Neutrophil (primary cell): ENCODE data around the gene OR6X1.
"Not testable (repeated sequence)": the region's sequence is repeated elsewhere in the genome, so short reads cannot be mapped to it uniquely, and the experiment has no call there.

Experiments used
- H3K27ac ChIP-seq: fragments of 200-600 bp; sonication (generic); 2 replicates; pipeline ENCODE4 v1.5.1; 2016; ENCODE audit warnings: mild to moderate bottlenecking, moderate library complexity
- H3K27me3 ChIP-seq: fragments of 200-600 bp; sonication (generic); 2 replicates; pipeline ENCODE4 v1.6.0; 2016; ENCODE audit warnings: mild to moderate bottlenecking
- H3K36me3 ChIP-seq: fragments of 200-600 bp; sonication (generic); 2 replicates; pipeline ENCODE4 v1.5.1; 2017
- H3K4me1 ChIP-seq, 2 experiments: fragments of 200-600 bp in 1 of 2; sonication (generic) in 1 of 2; 1 replicate in 1 of 2; 2 replicates in 1 of 2; pipeline versions ENCODE4 v1.5.1 to v1.6.1; 2013 to 2016; ENCODE audit warnings: low read depth in 1 of 2, low read length in 1 of 2, mild to moderate bottlenecking in 1 of 2, moderate library complexity in 1 of 2; ENCODE audit not compliant: control insufficient read depth in 1 of 2, insufficient read depth in 1 of 2
- H3K4me3 ChIP-seq, 2 experiments: fragments of 200-600 bp in 1 of 2; sonication (generic) in 1 of 2; 1 replicate in 1 of 2; 2 replicates in 1 of 2; pipeline ENCODE4 v1.5.1; 2013 to 2016; ENCODE audit warnings: low read depth in 1 of 2, low read length in 1 of 2, mild to moderate bottlenecking in 1 of 2, moderate library complexity in 1 of 2
- H3K9me3 ChIP-seq: fragments of 200-600 bp; sonication (generic); 2 replicates; pipeline ENCODE4 v1.5.1; 2016
- TF ChIP-seq, protein P1 (sequence below): fragments of 200-600 bp; sonication (generic); IDR thresholded peaks from 2 replicates; pipeline ENCODE4 v1.5.1; 2016; ENCODE audit warnings: antibody characterized with exemption

OR6X1 gene

GRCh38 chr11:123729602-123730001 lies 24.7 kb downstream of the OR6X1 start:
- Histone ChIP-seq H3K27ac (no peak overlapping the region), H3K9me3 (peaks cover 9% of the 10 kb centered on the region), H3K27me3 (no peaks in the 10 kb centered on the region), H3K4me1 (no peaks in the 10 kb centered on the region), H3K36me3 (peaks cover 57% of the 10 kb centered on the region), H3K4me3 (no peak overlapping the region)
- TF ChIP-seq, protein P1, sequence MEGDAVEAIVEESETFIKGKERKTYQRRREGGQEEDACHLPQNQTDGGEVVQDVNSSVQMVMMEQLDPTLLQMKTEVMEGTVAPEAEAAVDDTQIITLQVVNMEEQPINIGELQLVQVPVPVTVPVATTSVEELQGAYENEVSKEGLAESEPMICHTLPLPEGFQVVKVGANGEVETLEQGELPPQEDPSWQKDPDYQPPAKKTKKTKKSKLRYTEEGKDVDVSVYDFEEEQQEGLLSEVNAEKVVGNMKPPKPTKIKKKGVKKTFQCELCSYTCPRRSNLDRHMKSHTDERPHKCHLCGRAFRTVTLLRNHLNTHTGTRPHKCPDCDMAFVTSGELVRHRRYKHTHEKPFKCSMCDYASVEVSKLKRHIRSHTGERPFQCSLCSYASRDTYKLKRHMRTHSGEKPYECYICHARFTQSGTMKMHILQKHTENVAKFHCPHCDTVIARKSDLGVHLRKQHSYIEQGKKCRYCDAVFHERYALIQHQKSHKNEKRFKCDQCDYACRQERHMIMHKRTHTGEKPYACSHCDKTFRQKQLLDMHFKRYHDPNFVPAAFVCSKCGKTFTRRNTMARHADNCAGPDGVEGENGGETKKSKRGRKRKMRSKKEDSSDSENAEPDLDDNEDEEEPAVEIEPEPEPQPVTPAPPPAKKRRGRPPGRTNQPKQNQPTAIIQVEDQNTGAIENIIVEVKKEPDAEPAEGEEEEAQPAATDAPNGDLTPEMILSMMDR = no peak

DNA sequence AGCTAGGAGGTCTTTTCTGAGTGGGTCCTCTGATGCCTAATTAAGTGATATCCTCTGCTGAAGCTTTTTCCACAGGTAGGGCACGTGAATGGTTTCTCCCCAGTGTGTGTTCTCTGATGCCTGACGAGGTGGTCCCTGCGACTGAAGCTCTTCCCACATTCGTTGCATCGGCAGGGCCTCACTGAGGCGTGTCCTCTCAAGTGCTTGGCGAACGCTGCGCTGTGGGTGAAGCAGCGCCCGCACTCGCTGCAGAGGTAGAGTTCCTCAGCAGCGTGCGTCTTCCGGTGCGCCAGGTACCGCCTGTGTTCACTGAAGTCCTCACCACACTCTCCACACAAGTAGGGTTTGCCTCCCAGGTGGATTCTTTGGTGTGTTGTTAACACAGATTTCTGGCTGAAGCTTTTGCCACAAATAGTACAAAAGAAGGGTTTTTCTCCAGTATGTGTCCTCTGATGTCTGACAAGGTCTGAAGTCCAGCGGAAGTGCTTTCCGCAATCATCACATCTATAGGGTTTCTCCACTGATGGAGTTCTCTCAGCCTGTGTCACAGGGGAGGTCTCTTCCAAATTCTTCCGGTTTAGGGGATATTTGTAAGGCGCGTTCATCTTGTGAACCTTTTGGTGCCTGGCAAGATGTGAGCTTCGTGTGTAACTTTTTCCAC lies 28.2 kb downstream of the OR6X1 start:
- Histone ChIP-seq H3K27me3 (no peaks in the 10 kb centered on the region), H3K36me3 (peaks cover 60% of the 10 kb centered on the region), H3K27ac (no peak overlapping the region), H3K4me3 (no peak overlapping the region), H3K4me1 (no peaks in the 10 kb centered on the region), H3K9me3 (peaks cover 9% of the 10 kb centered on the region)
- TF ChIP-seq, protein P1 = no peak

DNA sequence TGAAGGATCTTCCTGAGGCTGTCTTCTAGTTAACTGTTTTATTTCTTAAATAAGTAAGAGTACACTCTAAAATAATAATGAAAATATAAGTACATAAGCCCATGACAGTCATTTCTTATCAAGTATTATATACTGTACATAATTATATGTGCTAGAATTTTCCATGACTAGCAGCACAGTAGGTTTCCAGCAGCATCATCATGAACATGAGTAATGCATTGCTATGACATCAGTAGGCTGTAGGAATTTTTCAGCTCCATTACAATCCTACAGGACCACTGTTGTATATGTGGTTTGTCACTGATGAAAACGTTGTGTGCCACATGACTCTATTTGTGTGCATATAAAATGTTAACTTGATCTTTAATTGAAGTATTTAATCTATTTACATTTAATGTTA lies 34.9 kb downstream of the OR6X1 start:
- H3K4me1 ChIP-seq = peaks cover 5 to 8% of the 10 kb centered on the region in 2 experiments
- H3K27ac ChIP-seq = no peak overlapping the region
- peaks cover 16% of the 10 kb centered on the region for H3K27me3 ChIP-seq
- H3K36me3 ChIP-seq = peaks cover under 1% of the 10 kb centered on the region
- TF ChIP-seq, protein P1 = no peak
- H3K4me3 ChIP-seq = no peak overlapping the region
- H3K9me3 ChIP-seq = no peaks in the 10 kb centered on the region

- H3K4me1 ChIP-seq = peaks cover 5 to 8% of the 10 kb centered on the region in 2 experiments
- TF ChIP-seq, protein P1 = no peak
- peaks cover 22% of the 10 kb centered on the region for H3K27me3 ChIP-seq
- no peak overlapping the region for H3K4me3 ChIP-seq
- H3K27ac ChIP-seq = no peak overlapping the region
- H3K36me3 ChIP-seq = no peaks in the 10 kb centered on the region
- no peaks in the 10 kb centered on the region for H3K9me3 ChIP-seq
Measured at GRCh38 chr11:123718469-123718868, 35.8 kb downstream of the OR6X1 start.

GRCh38 chr11:123718063-123718462 lies 36.3 kb downstream of the OR6X1 start:
- Histone ChIP-seq H3K27me3 (peaks cover 22% of the 10 kb centered on the region), H3K27ac (no peak overlapping the region), H3K9me3 (no peaks in the 10 kb centered on the region), H3K4me1 (peaks cover 5 to 8% of the 10 kb centered on the region in 2 experiments), H3K4me3 (no peak overlapping the region), H3K36me3 (no peaks in the 10 kb centered on the region)
- TF ChIP-seq, protein P1 = no peak

DNA sequence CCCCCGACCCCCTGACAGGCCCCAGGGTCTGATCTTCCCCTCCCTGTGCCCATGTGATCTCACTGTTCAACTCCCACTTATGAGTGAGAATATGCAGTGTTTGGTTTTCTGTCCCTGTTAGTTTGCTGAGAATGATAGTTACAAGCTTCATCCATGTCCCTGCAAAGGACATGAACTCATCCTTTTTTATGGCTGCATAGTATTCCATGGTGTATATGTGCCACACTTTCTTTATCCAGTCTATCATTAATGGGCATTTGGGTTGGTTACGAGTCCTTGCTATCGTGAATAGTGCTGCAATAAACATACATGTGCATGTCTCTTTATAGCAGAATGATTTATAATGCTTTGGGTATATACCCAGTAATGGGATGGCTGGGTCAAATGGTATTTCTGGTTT lies 41.7 kb downstream of the OR6X1 start:
- H3K27ac ChIP-seq, H3K36me3 ChIP-seq, H3K4me1 ChIP-seq, H3K4me3 ChIP-seq, H3K9me3 ChIP-seq: not testable (repeated sequence)
- peaks cover 22% of the 10 kb centered on the region for H3K27me3 ChIP-seq
